HG03342 (cell line): ENCODE measurements around the gene KCNA10.

ENCODE experiments used
- ATAC-seq: cut with Tn5 transposase; IDR thresholded peaks from one replicate; pipeline ENCODE4 v1.9.1; 2021; ENCODE audit warnings: mild to moderate bottlenecking, moderate library complexity; ENCODE audit not compliant: unreplicated experiment

The KCNA10 gene

DNA sequence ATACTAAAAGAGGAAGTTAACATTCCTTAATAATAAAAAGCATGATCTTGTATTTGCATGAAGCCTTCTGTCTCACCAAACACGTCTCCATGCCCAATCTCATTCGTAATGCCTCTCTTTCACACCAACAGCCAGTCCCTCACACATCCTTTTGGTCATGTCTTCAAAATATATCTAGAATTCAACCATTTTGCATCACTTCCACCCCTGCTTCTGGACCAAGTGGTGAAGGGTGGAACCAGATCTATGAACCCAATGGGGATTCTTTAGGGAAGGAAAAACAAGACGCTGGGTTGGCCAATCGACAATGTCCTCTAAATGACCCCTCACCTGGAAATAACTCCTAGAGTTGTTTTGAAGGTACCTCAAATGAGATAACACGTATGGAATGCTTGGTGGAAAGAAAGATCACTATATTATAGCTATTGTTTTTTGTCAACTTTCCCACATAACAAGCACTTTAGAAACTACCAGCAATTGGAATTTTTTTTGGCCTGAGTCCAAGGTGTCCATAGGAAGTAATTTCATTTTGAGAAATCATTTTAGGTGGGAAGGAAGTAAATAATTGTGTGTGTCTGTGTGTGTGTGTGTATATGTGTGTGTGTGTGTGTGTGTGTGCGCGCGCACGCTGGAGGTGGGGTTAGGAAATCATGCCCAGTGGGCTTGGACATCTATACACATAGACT, at the start of gene KCNA10:
TSS of gene KCNA10 (minus strand) at position 51 of the 686 bp plus-strand sequence. CDS start 388 bp downstream, outside the sequence.
- ATAC-seq = no peak

DNA sequence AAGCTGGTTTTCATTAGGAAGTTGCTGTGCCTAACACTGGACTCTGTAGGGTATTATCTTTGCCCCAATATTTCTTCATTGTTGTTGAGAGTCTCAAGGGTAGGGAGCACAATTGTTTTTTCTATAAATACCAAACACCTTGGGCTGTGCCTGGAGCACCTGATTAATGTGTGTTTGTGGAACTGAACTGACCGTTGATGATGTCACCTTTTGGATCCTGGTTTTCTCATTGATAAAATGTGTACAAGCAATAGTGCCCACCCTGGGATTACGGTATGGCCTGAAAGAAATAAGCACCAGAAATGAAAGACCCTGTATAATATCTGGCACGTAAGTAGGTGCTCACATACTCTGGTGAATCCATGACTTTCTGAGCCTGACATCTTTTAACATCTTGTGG, 47.9 kb upstream of the KCNA10 start:
- no peak for ATAC-seq

DNA sequence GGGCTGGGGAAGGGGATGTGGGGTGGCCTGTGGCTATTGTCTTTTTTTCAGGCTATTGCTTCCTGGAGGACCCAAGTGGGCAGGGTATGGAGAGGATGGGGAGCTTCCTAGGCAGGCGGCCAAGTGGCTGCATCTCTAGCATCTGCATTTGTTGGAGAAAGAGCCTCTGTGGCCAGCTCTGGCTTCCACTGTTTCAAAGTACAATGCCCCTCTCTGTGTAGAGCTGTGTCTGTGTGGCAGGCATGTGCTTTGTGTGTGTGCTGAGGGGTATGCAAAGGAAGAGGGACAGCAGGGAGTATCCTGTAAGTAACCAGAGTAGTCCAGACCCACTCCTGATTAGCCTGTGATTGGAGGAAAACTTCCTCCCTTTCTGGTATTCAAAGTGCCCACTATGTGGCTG, 46.6 kb upstream of the KCNA10 start:
- ATAC-seq = no peak

DNA sequence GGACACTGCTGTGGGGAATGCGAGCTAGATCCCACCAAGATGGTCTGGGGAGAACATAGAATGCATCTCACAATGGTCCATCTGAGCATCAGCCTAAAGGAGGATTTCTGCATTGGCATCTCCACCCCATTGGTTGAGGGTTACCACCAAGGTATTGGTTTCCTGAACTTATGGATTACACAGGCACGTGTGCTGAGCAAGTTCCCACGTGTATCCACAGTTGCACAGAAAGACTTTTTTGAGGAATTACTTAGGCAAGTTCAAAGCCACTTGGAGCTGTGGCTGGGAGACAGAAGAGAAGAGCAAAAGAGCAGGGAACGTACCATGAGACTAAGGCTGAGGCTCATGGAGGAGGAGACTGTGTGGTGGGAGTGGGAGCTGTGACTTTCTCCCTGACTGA, 44.1 kb upstream of the KCNA10 start:
- no peak for ATAC-seq

DNA sequence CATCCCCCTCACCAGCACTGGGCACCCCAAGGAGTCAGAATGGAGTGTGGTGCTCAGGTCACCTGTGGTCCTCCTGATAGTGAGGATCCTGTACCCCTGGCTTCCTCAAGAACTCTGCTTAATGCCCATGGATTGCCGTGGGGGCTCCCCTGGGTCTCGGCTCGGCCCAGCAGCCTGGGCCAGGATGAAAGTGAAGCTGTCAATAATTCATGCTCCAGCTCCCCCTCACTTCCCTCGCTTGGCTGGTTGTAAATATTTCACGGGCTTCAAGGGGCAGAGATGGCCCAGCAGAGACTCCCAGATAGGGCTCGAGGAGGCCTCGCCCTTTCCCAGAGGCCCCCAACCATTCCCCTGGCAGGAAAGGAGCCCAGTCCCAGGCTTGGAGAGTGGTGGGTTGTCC, 42.6 kb upstream of the KCNA10 start:
- no peak for ATAC-seq

DNA sequence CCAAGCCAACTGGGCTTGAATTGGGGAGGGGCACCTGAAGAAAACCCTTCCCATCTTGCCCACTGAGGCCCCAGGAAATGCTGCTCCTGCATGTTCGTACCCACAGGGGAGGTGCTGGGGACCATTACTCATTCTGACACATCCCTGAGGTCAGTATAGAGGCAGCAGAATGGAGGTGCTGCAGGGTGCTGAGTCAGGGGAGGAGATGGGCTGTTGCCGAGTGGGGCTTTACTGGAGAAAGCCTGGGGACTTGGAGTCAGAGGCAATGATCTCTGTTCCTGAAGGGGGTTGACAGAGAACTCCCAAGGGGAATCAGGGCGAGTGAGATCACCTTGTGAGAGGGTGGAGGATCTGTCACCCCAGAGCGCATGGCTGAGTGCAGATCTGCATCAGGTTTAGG, 40.2 kb upstream of the KCNA10 start:
- ATAC-seq = no peak

DNA sequence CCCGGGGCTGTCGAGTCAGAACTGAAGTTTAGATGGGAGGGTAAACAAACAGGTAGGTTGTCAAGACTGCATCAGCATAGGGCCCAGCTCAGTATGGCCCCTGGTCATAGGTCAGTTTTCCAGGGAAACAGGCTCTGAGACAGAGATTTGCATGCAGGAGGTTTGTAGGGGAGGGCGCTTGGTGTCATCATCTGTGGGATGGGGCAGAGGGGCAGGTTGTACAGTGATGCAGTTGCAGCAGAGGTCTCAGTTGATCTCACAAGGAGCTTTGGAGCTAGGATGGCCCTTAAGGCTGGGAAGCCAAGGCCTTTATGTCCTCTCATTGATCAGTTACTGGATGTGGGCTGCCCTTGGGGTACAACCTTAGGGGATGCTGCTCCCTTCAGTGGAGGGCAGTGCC, 38.5 kb upstream of the KCNA10 start:
- no peak for ATAC-seq

DNA sequence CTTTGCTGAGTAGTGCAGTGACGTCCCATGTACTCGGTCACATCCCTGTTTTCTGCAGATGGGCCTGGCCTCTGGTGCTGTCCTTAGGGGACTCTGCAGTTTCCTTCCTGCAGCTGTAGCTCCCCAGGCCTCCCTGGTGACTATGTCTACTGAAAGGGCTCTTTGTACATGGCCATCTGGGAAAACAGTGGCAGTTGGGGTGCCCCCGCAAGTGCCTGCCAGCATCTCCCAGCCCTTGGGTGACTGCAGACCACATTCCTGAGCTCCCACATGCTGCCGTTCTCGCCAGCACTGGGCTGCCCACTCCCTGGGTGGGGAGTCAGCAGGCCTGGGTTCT, 37.5 kb upstream of the KCNA10 start:
- ATAC-seq = no peak

DNA sequence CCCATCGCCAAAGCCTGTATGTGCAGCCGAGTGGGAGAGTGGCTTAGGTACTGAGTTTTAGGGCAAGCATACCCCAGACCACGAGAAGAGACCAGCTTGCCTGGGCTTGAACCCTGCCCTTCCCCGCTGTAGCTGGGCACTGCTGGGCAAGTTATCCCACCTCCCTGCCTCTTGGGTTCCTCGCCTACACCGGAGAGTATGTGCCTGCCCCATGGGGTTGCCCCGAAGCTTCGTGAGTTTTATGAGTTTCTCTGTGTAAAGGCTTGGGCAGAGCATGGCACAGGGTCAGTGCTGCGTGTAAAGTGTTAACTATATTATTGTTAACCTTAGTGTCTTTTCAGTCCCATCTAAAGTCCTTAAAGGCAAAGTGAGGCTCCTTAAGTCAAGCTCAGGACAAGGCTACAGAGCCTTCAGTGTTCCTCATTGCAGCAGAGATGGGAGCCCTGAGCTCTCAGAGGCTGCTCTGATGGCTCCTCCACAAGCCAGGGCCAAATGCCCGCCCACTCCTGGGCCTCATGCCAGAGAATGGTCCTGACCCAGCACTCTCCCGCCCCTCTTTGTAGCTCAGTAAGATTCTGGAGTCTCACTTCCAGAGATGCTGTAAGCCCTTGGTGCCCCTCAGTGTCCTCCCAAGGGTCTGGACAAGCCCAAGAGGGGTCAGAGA, 37.0 kb upstream of the KCNA10 start:
- no peak for ATAC-seq

DNA sequence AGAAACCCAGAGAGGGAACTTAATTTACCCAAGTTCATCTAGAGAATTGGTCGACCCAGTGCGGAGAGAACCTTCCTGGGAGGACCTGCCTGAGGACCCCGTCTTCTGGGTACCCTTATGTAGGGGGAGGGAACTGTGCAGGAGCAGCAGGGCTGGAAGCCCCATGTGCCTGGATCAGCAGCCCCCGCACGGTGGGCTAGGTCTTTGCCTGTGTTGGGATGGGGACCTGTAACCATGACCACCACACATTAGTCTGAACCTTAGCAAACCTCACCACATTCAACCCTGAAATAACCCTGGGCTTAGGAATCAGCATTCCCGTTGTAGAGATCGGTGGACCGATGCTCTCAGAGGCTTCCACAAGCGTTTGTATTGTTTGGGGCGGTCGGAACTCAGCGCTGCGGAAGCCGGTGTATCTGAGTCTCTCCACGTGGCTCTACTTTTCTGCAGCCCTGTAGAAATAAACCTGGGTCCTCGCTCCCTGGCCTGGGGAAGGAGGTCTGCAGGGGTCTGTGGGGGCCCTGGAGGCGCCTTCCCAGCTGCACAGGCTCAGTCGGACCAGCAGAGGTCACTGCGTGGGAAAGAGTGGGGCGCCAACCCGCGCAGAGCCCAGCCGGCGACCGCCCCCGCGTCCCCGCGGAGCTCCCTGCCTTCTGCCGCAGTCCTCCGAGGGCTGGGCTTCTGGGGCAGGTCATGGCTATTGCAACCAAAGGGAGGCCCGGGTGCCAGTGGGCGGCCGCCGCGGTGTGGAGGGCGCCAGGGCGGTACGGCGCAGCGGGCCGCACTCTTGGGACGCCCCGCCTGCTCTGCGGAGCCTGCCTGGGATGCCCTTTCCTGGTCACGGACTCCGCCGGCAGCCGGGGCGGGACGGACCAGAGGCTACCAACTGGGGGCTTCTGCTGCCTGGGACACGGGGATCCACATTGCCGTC, 36.2 kb upstream of the KCNA10 start:
- no peak for ATAC-seq

DNA sequence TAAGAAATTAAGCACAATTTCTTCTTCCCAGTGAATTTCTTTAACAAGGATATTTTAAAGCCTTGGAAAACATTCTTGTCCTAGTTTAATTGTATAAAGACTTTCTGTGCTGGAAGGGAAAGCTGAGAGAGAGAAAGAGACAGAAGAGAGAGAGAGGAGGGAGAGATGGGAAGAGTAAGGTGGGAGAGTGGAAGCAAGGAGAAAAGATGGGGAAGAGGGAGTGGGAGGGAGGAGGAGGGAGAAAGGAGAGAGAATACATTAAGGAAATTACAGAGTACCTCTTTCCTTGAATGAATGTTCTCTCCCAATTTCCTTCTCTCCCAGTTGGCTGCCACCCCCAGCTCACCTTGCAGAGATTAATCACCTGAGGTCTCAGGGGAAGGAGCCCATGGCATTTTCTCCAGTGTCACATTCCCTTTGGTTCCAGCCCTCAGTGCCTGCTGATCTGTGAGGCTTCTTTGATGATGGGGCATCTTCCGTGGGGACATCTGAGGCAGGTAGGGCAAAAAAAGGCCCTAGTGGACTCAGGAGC, 32.4 kb upstream of the KCNA10 start:
- no peak for ATAC-seq

DNA sequence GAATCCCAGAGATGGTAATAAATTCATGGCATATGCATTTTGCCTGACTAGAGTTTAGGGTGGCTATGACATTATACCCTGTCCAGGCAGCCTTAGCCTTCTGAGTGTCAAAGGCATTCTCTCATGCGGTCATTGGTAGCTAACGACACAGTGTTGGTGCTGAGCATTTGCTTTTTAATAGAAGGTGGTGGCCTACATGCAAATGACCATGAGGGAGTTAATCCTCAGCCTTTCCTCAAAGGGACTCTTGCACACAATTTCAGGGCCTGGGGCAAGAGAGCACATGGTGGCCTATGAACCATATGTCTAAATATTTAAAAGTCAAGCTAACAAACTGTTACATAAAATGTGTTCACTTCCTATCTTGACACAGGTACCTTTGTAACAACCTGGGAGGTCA, 30.9 kb upstream of the KCNA10 start:
- ATAC-seq = no peak

DNA sequence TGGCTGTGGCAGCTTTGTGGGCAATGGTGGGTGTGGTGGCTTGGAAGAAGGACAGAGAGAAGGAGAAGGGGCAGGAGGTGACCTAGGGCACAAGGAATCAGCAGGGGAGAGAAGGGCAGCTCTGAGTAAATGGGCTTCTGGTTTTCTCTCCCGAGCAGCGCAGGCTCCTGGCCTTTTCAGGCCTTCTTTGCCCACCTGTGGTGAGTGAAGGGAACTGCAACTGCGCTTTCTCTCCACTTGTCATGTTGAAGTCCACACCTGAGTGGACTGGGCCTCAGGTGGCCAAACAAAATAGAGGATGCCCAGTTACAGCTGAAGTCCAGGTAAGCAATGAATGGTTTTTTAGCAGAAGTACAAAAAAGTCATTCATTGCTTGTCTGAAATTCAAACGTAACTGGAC, 29.4 kb upstream of the KCNA10 start:
- ATAC-seq = no peak

DNA sequence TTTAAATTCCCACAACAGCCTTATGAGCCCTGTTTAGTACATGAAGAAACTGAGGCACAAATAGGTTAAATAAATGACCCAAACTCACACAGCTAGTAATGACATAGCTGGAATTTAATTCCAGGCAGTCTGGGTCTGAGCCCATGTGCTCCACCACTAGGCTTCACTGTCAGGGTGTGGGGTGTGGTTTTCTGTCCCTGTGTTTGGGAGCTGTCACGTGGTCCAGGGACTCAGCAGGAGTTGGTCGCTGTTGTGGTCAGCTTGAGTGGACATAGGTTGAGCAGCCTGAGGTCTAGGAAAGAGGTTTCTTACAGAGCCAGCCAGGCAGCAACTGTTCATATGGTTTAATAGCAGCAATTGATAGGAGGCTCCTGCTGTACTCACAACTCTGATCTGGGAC, 28.0 kb upstream of the KCNA10 start:
- no peak for ATAC-seq

DNA sequence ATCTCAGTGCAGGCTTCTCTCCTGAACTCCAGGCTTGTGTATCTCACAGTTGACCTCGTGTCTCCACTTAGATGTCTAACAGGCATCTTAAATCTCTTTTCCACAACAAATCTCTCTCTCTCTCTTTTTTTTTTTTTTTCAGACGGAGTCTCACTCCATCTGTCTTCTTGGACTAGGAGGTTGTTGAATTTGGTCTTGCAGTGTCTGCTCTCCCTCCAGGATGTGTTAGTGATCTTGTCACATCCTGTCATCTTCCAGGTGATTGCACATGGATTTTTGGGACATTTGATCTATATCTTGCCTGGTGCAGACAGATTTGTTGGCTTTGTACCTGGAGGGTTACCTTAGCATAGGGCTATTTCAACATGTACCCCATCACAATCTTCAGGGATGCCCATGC, 26.5 kb upstream of the KCNA10 start:
- ATAC-seq = no peak

DNA sequence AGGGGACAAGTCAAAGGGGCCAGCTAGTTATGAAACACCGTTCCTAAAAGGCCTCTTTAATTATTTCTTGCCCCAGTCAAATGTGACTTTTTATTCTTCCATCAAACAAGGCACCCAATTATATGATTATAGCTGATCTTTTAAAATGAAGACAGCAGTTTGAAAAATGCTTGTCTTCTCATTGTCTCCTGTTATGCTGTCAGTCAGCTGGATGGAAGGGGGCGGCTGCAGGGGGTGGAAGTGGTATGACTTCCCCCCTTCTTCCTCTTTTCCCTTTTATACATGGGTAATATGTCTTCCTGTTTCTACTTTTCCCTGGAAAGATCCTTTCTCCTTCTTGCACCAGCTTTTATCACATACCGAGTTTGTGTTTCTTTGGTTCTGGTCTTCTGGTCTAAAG, 25.8 kb upstream of the KCNA10 start:
- ATAC-seq = no peak

DNA sequence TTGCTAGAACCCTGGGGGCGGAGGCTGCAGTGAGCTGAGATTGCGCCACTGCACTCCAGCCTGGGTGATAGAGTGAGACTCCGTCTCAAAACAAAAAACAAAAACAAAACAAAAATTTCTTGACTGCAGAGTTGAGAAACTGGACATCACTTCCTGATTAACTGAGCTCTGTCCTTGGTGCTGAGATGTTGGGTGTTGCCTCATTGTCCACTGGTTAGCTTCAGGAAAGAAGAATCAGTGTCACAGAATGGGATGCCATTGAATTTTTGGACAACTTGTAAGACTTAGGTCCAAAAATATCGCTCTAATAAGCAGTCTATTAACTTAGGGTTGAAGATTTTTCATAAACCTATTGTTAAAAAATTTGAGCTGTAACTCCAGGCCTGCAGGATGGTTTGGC, 23.8 kb upstream of the KCNA10 start:
- ATAC-seq = no peak

DNA sequence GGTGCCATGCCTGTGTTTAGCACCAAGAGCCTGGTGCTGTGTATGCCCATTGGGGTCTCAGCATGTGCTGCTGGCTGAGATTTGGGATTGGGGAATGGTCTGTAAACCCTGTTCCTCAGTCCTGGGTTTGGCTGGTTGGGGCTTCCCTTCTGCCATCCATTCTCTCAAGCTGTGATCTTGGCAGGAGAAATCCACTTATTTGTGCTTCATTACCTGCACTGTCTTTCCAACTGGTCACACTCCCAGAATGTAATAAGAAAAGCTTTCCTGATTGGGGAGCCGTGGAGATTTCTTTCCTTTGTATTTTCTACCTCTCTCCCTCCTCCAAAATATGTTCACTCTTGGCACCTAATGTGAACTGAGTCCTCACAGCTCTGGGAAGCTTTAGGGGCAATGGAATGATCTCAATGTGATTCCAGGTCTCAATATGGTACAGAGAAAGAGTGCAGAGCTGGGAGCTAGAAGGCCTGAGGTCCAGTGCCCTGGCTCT, 23.0 kb upstream of the KCNA10 start:
- ATAC-seq = no peak

DNA sequence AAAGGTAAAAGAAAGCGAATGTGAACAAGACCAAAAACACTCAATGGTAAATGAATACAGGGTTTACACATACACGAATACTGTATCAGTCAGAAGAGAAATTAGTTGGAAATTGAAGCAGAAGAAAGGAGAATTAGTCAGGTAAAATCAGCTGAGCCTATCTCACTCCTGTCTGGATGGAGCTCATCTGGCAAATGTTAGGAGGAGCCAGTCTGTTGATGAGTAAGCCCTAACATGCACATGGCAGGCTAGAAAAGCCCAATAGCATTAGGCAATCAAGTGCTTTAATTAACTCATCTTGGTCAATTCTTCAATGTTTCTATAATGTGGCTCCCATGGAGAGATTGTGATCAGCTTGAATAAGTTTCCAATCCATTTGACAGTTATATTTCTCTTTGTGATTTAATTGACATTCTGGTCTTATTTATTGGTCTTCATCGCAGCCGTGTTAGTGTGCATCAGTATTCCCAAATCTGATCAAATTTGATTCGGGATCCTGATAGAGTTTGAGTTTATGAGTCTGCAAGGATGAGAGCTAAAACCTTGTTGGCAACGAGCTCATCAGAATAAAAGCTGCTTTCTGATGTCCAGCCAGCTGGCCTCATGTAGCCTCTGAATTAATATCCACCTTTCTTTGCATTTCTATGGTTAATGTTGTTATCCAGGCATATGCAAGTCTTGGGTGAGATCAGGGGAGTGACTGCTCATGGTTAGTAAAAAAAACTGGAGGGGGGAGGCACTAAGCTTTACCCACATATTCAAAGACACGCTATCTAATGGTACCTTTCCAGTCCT, 22.1 kb upstream of the KCNA10 start:
- ATAC-seq = no peak

DNA sequence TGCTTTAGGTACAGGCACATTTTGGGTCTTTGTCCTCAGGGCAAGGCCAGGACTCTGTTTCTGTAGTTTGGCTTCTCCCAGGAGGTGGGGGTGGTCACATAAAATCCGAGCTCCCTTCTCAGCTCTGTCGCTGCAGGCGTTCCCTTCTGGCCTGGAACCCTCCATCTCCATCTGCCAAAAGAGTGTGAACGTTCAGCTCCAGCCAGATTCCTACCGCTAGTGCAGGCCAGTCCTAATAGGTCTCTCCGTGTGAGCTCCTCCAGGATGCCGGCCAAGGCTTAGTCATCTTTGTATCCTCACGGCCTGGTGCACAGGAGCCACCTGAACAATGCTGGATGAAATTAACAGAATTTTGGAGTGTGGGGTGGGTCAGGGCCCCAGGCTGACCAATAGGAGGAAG, 19.9 kb upstream of the KCNA10 start:
- no peak for ATAC-seq

DNA sequence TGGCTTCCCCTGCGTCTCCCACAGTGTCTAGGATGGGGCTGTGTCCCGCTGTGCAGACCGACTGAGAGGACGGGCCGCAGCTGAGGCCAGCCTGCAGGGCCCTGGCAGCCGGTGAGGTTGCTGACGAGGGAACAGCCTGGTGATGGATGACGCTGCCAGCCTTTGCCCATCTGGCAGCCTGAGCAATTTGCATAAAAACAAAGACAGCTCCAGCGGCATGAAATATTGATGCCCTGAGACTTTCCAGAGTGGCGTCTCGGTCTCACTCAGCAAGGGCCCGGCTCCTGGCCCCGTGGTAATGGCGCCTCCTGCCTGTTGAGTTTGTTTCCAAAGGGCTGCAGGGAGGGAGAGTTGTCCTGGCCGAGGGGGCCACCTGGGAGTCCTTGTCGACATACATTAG, 19.1 kb upstream of the KCNA10 start:
- no peak for ATAC-seq
